ENCODE results near the gene NOS1AP. TPM values are rescaled to one million over a fixed set of nuclear protein-coding genes. Genes with fewer than 3 reads are reported as not detected.

The NOS1AP gene
- total and polyA plus RNA-seq, 2 donors (not counting 3 experiments of a cell fraction or from before 2014, with no cell fraction given) = 1.3 to 5.4 TPM

- dilution Hi-C loops (cut with MboI; ENCODE audit: extremely low pct_ligation_motif_present, low sequenced_read_pairs) = no loop called here
- Histone ChIP-seq H3K4me3 (replicated peaks in 1 of 3; ENCODE audit: insufficient read depth in 1 of 3, low read depth in 1 of 3, low read length in 3 of 3) (no peak overlapping the region), H2AFZ (ENCODE audit: low read depth, low read length) (no peak overlapping the region), H3K27ac (ENCODE audit: insufficient read depth, low read depth, low read length) (no peak overlapping the region), H4K20me1 (replicated peaks; ENCODE audit: control insufficient read depth, extremely low read depth, insufficient read depth, low read length) (no peaks in the 10 kb centered on the region), H3K79me2 (ENCODE audit: control insufficient read depth, insufficient read depth, low read length) (no peaks in the 10 kb centered on the region), H3K4me1 (ENCODE audit: control insufficient read depth, extremely low read depth, insufficient read depth, low read length) (peaks cover 2% of the 10 kb centered on the region), H3K27me3 (ENCODE audit: control insufficient read depth in 2 of 2, insufficient read depth in 2 of 2, low read length in 2 of 2) (no peaks in the 10 kb centered on the region), H3K9me3 (replicated peaks; ENCODE audit: control insufficient read depth, insufficient read depth, low read length) (no peaks in the 10 kb centered on the region), H3K36me3 (ENCODE audit: control insufficient read depth in 2 of 2, extremely low read depth in 1 of 2, insufficient read depth in 2 of 2, low read length in 2 of 2) (no peaks in the 10 kb centered on the region), H3K9ac (replicated peaks; ENCODE audit: extremely low read depth, insufficient read depth, low read length) (no peak overlapping the region), H3K4me2 (ENCODE audit: insufficient read depth, low read length) (no peak overlapping the region), H3K9me1 (replicated peaks; ENCODE audit: control insufficient read depth, extremely low read depth, insufficient read depth, low read length) (no peaks in the 10 kb centered on the region)
- intact Hi-C loops (cut with micrococcal nuclease) = no loop called here
- DNase-seq (ENCODE audit: low read depth, low spot score) (no peak), FAIRE-seq (no peak)
- ChIA-PET POLR2A (no interaction called here), CTCF (interaction anchor here (0.6 kb wide), 1 partner anchor 168 kb away, joined by 3 read pairs; no protein-coding TSS in a partner anchor)
- TF ChIP-seq MAX (IDR thresholded peaks at IDR 0.05; ENCODE audit: insufficient read depth, insufficient read length) (no peak), JUN (IDR thresholded peaks at IDR 0.05; ENCODE audit: borderline replicate concordance, insufficient read depth, insufficient read length, low read depth) (no peak), CTCF (IDR thresholded peaks at IDR 0.05; ENCODE audit: extremely low read depth in 1 of 2, insufficient read depth in 1 of 2, low read depth in 1 of 2, low read length in 2 of 2) (no peak)
- no TSS peak for BruUV-seq (replicated peaks)
Observed at GRCh38 chr1:162094271-162094670, 24.8 kb downstream of the NOS1AP start.

GRCh38 chr1:162094723-162095122, 25.2 kb downstream of the NOS1AP start:
- dilution Hi-C loops (cut with MboI; ENCODE audit: extremely low pct_ligation_motif_present, low sequenced_read_pairs) (no loop called here), intact Hi-C loops (cut with micrococcal nuclease) (no loop called here)
- DNase-seq (ENCODE audit: low read depth, low spot score) (no peak), FAIRE-seq (no peak)
- Histone ChIP-seq H3K9me1 (replicated peaks; ENCODE audit: control insufficient read depth, extremely low read depth, insufficient read depth, low read length) (no peaks in the 10 kb centered on the region), H3K4me3 (replicated peaks in 1 of 3; ENCODE audit: insufficient read depth in 1 of 3, low read depth in 1 of 3, low read length in 3 of 3) (no peak overlapping the region), H4K20me1 (replicated peaks; ENCODE audit: control insufficient read depth, extremely low read depth, insufficient read depth, low read length) (no peaks in the 10 kb centered on the region), H3K27ac (ENCODE audit: insufficient read depth, low read depth, low read length) (no peak overlapping the region), H3K79me2 (ENCODE audit: control insufficient read depth, insufficient read depth, low read length) (no peaks in the 10 kb centered on the region), H3K9me3 (replicated peaks; ENCODE audit: control insufficient read depth, insufficient read depth, low read length) (no peaks in the 10 kb centered on the region), H3K27me3 (ENCODE audit: control insufficient read depth in 2 of 2, insufficient read depth in 2 of 2, low read length in 2 of 2) (no peaks in the 10 kb centered on the region), H3K9ac (replicated peaks; ENCODE audit: extremely low read depth, insufficient read depth, low read length) (no peak overlapping the region), H3K36me3 (ENCODE audit: control insufficient read depth in 2 of 2, extremely low read depth in 1 of 2, insufficient read depth in 2 of 2, low read length in 2 of 2) (no peaks in the 10 kb centered on the region), H3K4me2 (ENCODE audit: insufficient read depth, low read length) (no peak overlapping the region), H2AFZ (ENCODE audit: low read depth, low read length) (no peak overlapping the region), H3K4me1 (ENCODE audit: control insufficient read depth, extremely low read depth, insufficient read depth, low read length) (no peaks in the 10 kb centered on the region)
- CTCF ChIA-PET = interaction anchor here (0.6 to 1.3 kb wide), 2 partner anchors 20 to 167 kb away, joined by 3 read pairs; no protein-coding TSS in a partner anchor
- TF ChIP-seq MAX (IDR thresholded peaks at IDR 0.05; ENCODE audit: insufficient read depth, insufficient read length) = no peak
- TF ChIP-seq JUN (IDR thresholded peaks at IDR 0.05; ENCODE audit: borderline replicate concordance, insufficient read depth, insufficient read length, low read depth) = no peak
- TF ChIP-seq POLR2AphosphoS5 (IDR thresholded peaks at IDR 0.05; ENCODE audit: insufficient read depth, low read depth, low read length) = no peak
- TF ChIP-seq EZH2 (IDR thresholded peaks at IDR 0.05; ENCODE audit: borderline replicate concordance, low read depth, low read length, severe bottlenecking) = no peak
- no peak for TF ChIP-seq GATA2 (IDR thresholded peaks at IDR 0.05; ENCODE audit: insufficient read depth, insufficient read length, low read depth, low read length)
- TF ChIP-seq FOS (IDR thresholded peaks at IDR 0.05; ENCODE audit: borderline replicate concordance, insufficient read depth, low read length) = no peak
- no peak for TF ChIP-seq MYC (IDR thresholded peaks at IDR 0.05; ENCODE audit: low read depth, low read length)
- TF ChIP-seq CTCF (IDR thresholded peaks at IDR 0.05; ENCODE audit: extremely low read depth in 1 of 2, insufficient read depth in 1 of 2, low read depth in 1 of 2, low read length in 2 of 2) = no peak
- TF ChIP-seq POLR2A (IDR thresholded peaks at IDR 0.05; ENCODE audit: low read depth, low read length) = no peak
- POLR2A ChIA-PET = no interaction called here
- BruUV-seq (replicated peaks) = no TSS peak
